Effector CD4-positive, alpha-beta T cell (primary cell): ENCODE measurements around the gene TRIM2.

Experiments used
- DNase-seq: peaks from one replicate; pipeline ENCODE4 v3.0.0-alpha.2; 2020

Gene TRIM2

GRCh38 chr4:153290134-153290533 lies 85.9 kb downstream of the TRIM2 start:
- no peak for DNase-seq

- no peak for DNase-seq
Measured at GRCh38 chr4:153291562-153291961, 87.3 kb downstream of the TRIM2 start.

- no peak for DNase-seq
Measured at GRCh38 chr4:153292897-153293741, 88.9 kb downstream of the TRIM2 start.

GRCh38 chr4:153293742-153294057 lies 89.5 kb downstream of the TRIM2 start:
- no peak for DNase-seq

GRCh38 chr4:153294631-153295030 lies 90.4 kb downstream of the TRIM2 start:
- DNase-seq = no peak

GRCh38 chr4:153295131-153295755 lies 91.0 kb downstream of the TRIM2 start:
- DNase-seq = no peak

GRCh38 chr4:153296040-153296823 lies 92.0 kb downstream of the TRIM2 start:
- no peak for DNase-seq

- no peak for DNase-seq
Measured at GRCh38 chr4:153297116-153297515, 92.9 kb downstream of the TRIM2 start.

- DNase-seq = no peak
Measured at GRCh38 chr4:153310793-153311192, 106.5 kb downstream of the TRIM2 start.

GRCh38 chr4:153314915-153315314 lies 110.7 kb downstream of the TRIM2 start:
- no peak for DNase-seq

- DNase-seq = no peak
Measured at GRCh38 chr4:153318696-153319320, 114.6 kb downstream of the TRIM2 start.

- no peak for DNase-seq
Measured at GRCh38 chr4:153322791-153323190, 118.5 kb downstream of the TRIM2 start.

- no peak for DNase-seq
Measured at GRCh38 chr4:153324046-153324445, 119.8 kb downstream of the TRIM2 start.

- DNase-seq = no peak
Measured at GRCh38 chr4:153325558-153325957, 121.3 kb downstream of the TRIM2 start.

GRCh38 chr4:153326513-153326912 lies 122.3 kb downstream of the TRIM2 start:
- no peak for DNase-seq

GRCh38 chr4:153327247-153327646 lies 123.0 kb downstream of the TRIM2 start:
- no peak for DNase-seq

GRCh38 chr4:153332936-153333335 lies 128.7 kb downstream of the TRIM2 start:
- DNase-seq = no peak

- no peak for DNase-seq
Measured at GRCh38 chr4:153333874-153334273, 129.6 kb downstream of the TRIM2 start.

- no peak for DNase-seq
Measured at GRCh38 chr4:153335665-153336064, 131.4 kb downstream of the TRIM2 start.

- no peak for DNase-seq
Measured at GRCh38 chr4:153337686-153338085, 133.4 kb downstream of the TRIM2 start.

- no peak for DNase-seq
Measured at GRCh38 chr4:153341575-153342090, 137.4 kb downstream of the TRIM2 start.

GRCh38 chr4:153342751-153343552 lies 138.7 kb downstream of the TRIM2 start:
- DNase-seq = no peak
